ENCODE measurements around the gene MTMR4.

- no peak for TF ChIP-seq POLR2A (IDR thresholded peaks at IDR 0.05)
- no peak for TF ChIP-seq POLR2AphosphoS5 (IDR thresholded peaks at IDR 0.05)
- TF ChIP-seq CTCF (IDR thresholded peaks at IDR 0.05): no peak
- TF ChIP-seq EP300 (IDR thresholded peaks at IDR 0.05): no peak
Measured at GRCh38 chr17:58468944-58469343, 45.5 kb downstream of the MTMR4 start.
